Bronchial epithelial cell (primary cell): Measurements from ENCODE around the gene FLAD1. TPM values are rescaled to one million over a fixed set of nuclear protein-coding genes. Genes with fewer than 3 reads are reported as not detected.

Source experiments
- DNase-seq: peaks from one replicate; pipeline ENCODE4 v3.0.0-alpha.2; 2010; ENCODE audit warnings: low read depth
- FAIRE-seq: peaks from 2 replicates; lab custom pipeline; 2011; peaks lifted over from hg19 to GRCh38; lab: Jason Lieb, UNC
- H3K27me3 ChIP-seq: 2 replicates; pipeline ENCODE4 v1.5.1; 2011; ENCODE audit warnings: low read length; ENCODE audit not compliant: control insufficient read depth, insufficient read depth
- H3K36me3 ChIP-seq: 2 replicates; pipeline ENCODE4 v1.5.1; 2011; ENCODE audit warnings: low read length; ENCODE audit not compliant: control insufficient read depth, insufficient read depth
- H3K4me3 ChIP-seq: 2 replicates; pipeline ENCODE4 v1.5.1; 2011; ENCODE audit warnings: mild to moderate bottlenecking, low read depth, low read length, control low read depth
- total RNA-seq: library from RNA; depleted of rRNA; stranded (reverse); fragments of >200 nt; gene quantifications from 2 replicates; pipeline ENCODE4 v1.2.1, GENCODE V29; 2014
- TF ChIP-seq, protein P1 (sequence below): IDR thresholded peaks from 2 replicates; pipeline ENCODE4 v1.5.1; 2011; ENCODE audit warnings: mild to moderate bottlenecking, moderate library complexity, low read length, control low read depth, inconsistent platforms; ENCODE audit not compliant: insufficient read depth, severe bottlenecking

FLAD1 gene
- total RNA-seq, 1 donor from 2014 or later: 40.8 TPM

DNA sequence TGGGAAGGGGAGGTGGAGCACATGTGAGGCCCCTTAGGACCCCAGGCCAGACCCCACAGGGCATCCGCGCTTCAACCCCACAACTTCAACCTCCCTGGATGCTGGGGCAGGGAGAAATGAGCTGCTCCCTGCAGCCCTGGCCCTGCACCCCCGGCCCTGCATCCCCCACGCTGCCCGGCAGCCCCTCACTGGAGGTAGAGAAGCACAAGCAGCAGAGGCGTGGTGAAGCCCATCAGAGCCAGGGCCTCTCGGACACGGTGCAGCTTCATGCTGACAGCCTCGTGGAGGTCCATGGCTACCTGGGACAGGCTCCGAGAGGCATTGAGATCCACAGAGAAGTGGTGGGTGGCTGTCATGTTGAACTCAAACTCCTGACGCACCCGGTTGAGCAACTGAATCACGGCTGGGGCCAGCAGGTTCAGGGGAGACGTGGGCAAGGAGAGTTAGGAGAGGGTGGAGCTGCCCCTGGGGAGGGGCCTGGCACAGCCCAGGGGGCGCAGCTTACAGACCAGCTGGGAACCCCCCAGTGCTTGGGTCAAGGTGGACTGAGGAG is 47.2 kb downstream of the FLAD1 start:
- TF ChIP-seq, protein P1, sequence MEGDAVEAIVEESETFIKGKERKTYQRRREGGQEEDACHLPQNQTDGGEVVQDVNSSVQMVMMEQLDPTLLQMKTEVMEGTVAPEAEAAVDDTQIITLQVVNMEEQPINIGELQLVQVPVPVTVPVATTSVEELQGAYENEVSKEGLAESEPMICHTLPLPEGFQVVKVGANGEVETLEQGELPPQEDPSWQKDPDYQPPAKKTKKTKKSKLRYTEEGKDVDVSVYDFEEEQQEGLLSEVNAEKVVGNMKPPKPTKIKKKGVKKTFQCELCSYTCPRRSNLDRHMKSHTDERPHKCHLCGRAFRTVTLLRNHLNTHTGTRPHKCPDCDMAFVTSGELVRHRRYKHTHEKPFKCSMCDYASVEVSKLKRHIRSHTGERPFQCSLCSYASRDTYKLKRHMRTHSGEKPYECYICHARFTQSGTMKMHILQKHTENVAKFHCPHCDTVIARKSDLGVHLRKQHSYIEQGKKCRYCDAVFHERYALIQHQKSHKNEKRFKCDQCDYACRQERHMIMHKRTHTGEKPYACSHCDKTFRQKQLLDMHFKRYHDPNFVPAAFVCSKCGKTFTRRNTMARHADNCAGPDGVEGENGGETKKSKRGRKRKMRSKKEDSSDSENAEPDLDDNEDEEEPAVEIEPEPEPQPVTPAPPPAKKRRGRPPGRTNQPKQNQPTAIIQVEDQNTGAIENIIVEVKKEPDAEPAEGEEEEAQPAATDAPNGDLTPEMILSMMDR: no peak
- no peak for DNase-seq
- no peak for FAIRE-seq
- no peaks in the 10 kb centered on the region for H3K36me3 ChIP-seq
- H3K4me3 ChIP-seq: no peak overlapping the region
- no peaks in the 10 kb centered on the region for H3K27me3 ChIP-seq

DNA sequence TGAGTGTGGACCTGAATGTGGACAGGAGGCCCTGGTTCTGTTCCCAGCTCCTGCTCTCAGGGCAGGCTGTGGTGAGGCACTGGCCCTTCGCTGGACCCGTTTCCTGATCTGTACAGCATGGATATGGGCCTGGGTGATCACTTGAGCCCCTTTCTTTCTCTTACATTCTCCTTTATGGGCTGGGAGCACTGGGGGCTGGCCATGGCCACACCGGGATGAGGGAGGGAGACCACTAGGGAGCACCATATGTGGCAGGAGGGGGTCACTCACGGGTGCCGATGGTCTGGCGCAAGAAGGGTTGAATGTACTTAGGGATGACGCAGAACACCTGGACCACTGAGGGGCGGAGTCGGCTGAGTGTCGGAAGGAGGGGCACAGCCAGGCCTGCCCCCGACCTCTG is 47.8 kb downstream of the FLAD1 start:
- DNase-seq: no peak
- H3K27me3 ChIP-seq: no peaks in the 10 kb centered on the region
- H3K4me3 ChIP-seq: no peak overlapping the region
- TF ChIP-seq, protein P1: no peak
- no peak for FAIRE-seq
- no peaks in the 10 kb centered on the region for H3K36me3 ChIP-seq

DNA sequence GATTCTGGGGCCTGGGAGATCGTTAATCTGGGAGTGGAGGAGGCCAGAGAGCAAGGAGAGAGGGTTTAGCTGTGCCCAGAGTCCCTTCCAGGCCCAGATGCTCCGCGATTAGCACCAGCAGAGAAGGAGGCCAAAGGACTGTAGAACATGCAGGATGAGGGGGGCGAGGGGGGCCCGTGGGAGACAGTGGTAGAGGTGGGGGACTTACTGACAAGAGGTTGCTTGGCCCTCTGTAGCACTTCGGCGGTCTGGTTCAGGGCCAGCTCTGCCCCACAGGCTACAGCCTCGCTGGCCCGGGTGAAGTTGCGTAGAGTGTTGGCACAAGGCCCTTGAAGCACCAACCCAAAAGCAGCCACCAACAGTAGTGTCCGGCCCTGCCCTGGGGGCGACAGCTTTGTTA is 49.7 kb downstream of the FLAD1 start:
- DNase-seq (no peak), FAIRE-seq (no peak)
- H3K36me3 ChIP-seq: no peaks in the 10 kb centered on the region

DNA sequence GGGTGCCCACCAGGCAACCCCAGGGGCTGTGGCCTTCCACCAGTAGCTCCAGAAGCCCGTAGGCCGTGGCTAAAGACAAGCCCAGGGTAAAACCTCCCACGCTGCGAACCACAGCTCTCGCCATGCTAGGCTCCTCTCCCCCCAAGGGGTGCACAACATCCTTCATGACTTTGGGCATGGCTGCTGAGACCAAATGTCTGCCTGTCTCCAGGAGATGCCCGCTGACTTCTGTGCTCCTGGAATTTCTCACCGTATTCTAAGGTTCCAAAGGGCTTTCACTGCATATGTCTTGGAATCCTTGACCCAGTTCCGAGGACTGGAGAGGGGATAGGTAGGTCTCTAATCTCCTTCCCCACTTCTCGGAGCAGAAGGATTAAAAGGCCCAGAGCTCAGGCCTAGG is 50.4 kb downstream of the FLAD1 start, which contains the start of the genes DCST1 and DCST2:
Gene DCST1, plus strand, starts transcription at position 301 of the 400 bp plus-strand sequence. CDS start 213 bp downstream, outside the sequence.
Gene DCST2, minus strand, starts transcription at position 258 of the 400 bp plus-strand sequence. Its CDS starts 80 bp downstream, at position 178.
- no peak within 1 kb of the TSS for H3K4me3 ChIP-seq
- no peak for FAIRE-seq
- TF ChIP-seq, protein P1: no peak
- no peak for DNase-seq
- no peaks in the 10 kb centered on the region for H3K27me3 ChIP-seq
- H3K36me3 ChIP-seq: no peaks in the 10 kb centered on the region

More for the DNA sequence above, 49.7 kb downstream of the FLAD1 start:
- Histone ChIP-seq H3K27me3 (no peaks in the 10 kb centered on the region), H3K4me3 (no peak overlapping the region)
- TF ChIP-seq, protein P1: no peak

DNA sequence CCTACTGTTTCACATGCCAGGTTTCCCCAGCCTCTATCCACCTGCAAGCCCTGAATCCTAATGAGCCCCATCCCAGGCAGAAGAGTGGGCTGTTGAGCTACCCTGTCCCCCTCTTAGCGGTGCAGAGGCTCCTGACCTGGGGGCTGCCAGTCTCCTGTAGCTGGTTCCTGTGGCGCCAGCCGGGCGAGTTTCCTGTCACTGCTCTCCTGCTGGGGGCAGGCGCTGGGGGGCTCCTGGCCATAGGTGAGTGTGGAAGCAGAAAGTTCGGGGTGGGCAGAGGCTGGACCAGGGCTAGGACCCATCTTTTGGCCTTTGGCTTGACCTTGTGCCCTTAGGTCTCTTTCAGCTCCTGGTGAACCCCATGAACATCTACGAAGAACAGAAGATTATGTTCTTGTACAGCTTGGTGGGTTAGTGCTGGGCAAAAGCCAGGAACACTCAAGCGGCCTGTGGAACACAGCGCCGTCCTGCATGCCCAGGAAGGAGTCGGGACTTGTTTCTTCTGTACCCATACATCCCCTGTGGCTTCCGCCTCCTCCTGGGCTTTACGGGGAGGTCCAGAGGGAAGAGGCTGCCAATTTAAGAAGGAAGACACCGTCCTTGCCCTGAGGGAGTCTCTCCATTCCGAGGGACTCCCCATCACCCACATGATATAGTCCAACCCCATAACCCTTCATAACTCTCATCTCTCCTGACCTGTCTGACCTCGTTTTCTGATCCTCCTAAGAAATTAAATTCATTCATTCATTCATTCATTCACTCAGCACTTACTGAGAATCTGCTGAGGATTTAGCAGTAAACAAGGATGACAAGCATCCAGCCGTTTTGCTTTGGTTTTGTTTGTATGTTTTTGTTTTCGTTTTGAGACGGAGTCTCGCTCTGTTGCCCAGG is 51.4 kb downstream of the FLAD1 start:
- no peak for FAIRE-seq
- no peaks in the 10 kb centered on the region for H3K27me3 ChIP-seq
- no peak overlapping the region for H3K4me3 ChIP-seq
- peak; percentile 68 for DNase-seq
- TF ChIP-seq, protein P1: peak; percentile 7
- H3K36me3 ChIP-seq: no peaks in the 10 kb centered on the region
